Tibial nerve (tissue), 4 donors: ENCODE data around the gene KRT5. TPM values are rescaled to one million over a fixed set of nuclear protein-coding genes. Genes with fewer than 3 reads are reported as not detected.

Experiments used
- DNase-seq, 2 donors: peaks; one replicate each; pipeline ENCODE4 v3.0.0-alpha.2; 2019; ENCODE audit warnings: low spot score in 2 of 2
- H3K27ac ChIP-seq, 4 donors: fragments of 200-600 bp; sonication (generic) in 3 of 4; one replicate each; pipeline ENCODE4 v1.5.1; 2017 to 2019; ENCODE audit warnings: mild to moderate bottlenecking in 1 of 4
- H3K27me3 ChIP-seq, 2 donors: fragments of 200-600 bp; sonication (generic) in 1 of 2; one replicate each; pipeline versions ENCODE4 v1.5.1 to v1.6.0; 2017 to 2019
- H3K36me3 ChIP-seq, 3 donors: fragments of 200-600 bp; sonication (generic); one replicate each; pipeline ENCODE4 v1.5.1; 2018 to 2019
- H3K4me1 ChIP-seq, 4 donors: fragments of 200-600 bp; sonication (generic) in 3 of 4; one replicate each; pipeline ENCODE4 v1.5.1; 2017 to 2019
- H3K4me3 ChIP-seq, 4 donors: fragments of 200-600 bp; sonication (generic) in 3 of 4; one replicate each; pipeline ENCODE4 v1.5.1; 2017 to 2019; ENCODE audit warnings: mild to moderate bottlenecking in 1 of 4, moderate library complexity in 1 of 4
- H3K9me3 ChIP-seq, 4 donors: fragments of 200-600 bp; sonication (generic) in 3 of 4; one replicate each; pipeline ENCODE4 v1.5.1; 2017 to 2019
- CTCF ChIP-seq, 5 experiments: fragments of 200-600 bp in 3 of 5; fragments of 450-650 bp in 2 of 5; sonication (generic) in 3 of 5; IDR thresholded peaks; one replicate each; pipeline ENCODE4 v1.5.1; 2016 to 2019; ENCODE audit warnings: antibody characterized with exemption in 5 of 5, mild to moderate bottlenecking in 3 of 5, moderate library complexity in 2 of 5
- EP300 ChIP-seq, 2 donors: sonication (generic); formaldehyde crosslinking; IDR thresholded peaks; one replicate each; pipeline ENCODE4 v1.6.1; 2017; ENCODE audit warnings: antibody characterized with exemption in 2 of 2, mild to moderate bottlenecking in 1 of 2
- POLR2A ChIP-seq, 2 donors: fragments of 450-650 bp; IDR thresholded peaks; one replicate each; pipeline ENCODE4 v1.6.1; 2017; ENCODE audit warnings: antibody characterized with exemption in 2 of 2, mild to moderate bottlenecking in 2 of 2, moderate library complexity in 2 of 2
- WGBS, 2 donors: methylation state at CpG; one replicate each; pipeline ENCODE4 v1.1.5; 2018; 5-methylcytosine and 5-hydroxymethylcytosine counted together
- total RNA-seq, 4 donors: library from RNA; depleted of rRNA; stranded (reverse); fragments of >200 nt; gene quantifications; one replicate each; pipeline ENCODE4 v1.1.0, GENCODE V29; 2016

KRT5 gene
- total RNA-seq, 4 donors from 2014 or later, result 0.22 to 2.7 TPM; not detected in 2

- Histone ChIP-seq H3K4me1 (no peaks in the 10 kb centered on the region), H3K27ac (no peak overlapping the region), H3K27me3 (no peaks in the 10 kb centered on the region), H3K36me3 (no peaks in the 10 kb centered on the region), H3K4me3 (no peak overlapping the region), H3K9me3 (no peaks in the 10 kb centered on the region)
- WGBS, 2 donors, result 43 to 64% methylated on average over 4 of the region's 4 CpGs
- TF ChIP-seq POLR2A (IDR thresholded peaks at IDR 0.05) (no peak), CTCF (IDR thresholded peaks at IDR 0.05) (no peak), EP300 (IDR thresholded peaks at IDR 0.05) (no peak)
- DNase-seq, result no peak
Measured at GRCh38 chr12:52532636-52533035, 12.4 kb upstream of the KRT5 start.

GRCh38 chr12:52531566-52532300 is 11.5 kb upstream of the KRT5 start:
- WGBS, 2 donors, result 68 to 70% methylated on average over 18 of the region's 18 CpGs
- TF ChIP-seq CTCF (IDR thresholded peaks at IDR 0.05) (no peak), POLR2A (IDR thresholded peaks at IDR 0.05) (no peak), EP300 (IDR thresholded peaks at IDR 0.05) (no peak)

GRCh38 chr12:52530905-52531304 is 10.7 kb upstream of the KRT5 start:
- H3K4me3 ChIP-seq, result no peak overlapping the region
- no peaks in the 10 kb centered on the region for H3K9me3 ChIP-seq
- H3K36me3 ChIP-seq, result no peaks in the 10 kb centered on the region
- TF ChIP-seq EP300 (IDR thresholded peaks at IDR 0.05) (no peak), CTCF (IDR thresholded peaks at IDR 0.05) (no peak), POLR2A (IDR thresholded peaks at IDR 0.05) (no peak)
- H3K27me3 ChIP-seq, result no peaks in the 10 kb centered on the region
- no peak overlapping the region for H3K27ac ChIP-seq
- WGBS, 2 donors, result 76 to 86% methylated on average over 2 of the region's 2 CpGs
- H3K4me1 ChIP-seq, result no peaks in the 10 kb centered on the region
- DNase-seq, result no peak

More at GRCh38 chr12:52531566-52532300, 11.5 kb upstream of the KRT5 start:
- H3K27ac ChIP-seq, result no peak overlapping the region
- no peaks in the 10 kb centered on the region for H3K27me3 ChIP-seq
- no peaks in the 10 kb centered on the region for H3K36me3 ChIP-seq
- no peaks in the 10 kb centered on the region for H3K4me1 ChIP-seq
- no peak overlapping the region for H3K4me3 ChIP-seq
- no peaks in the 10 kb centered on the region for H3K9me3 ChIP-seq
- no peak for DNase-seq

- H3K27ac ChIP-seq, result no peak overlapping the region
- no peak for TF ChIP-seq POLR2A (IDR thresholded peaks at IDR 0.05)
- no peak for TF ChIP-seq EP300 (IDR thresholded peaks at IDR 0.05)
- TF ChIP-seq CTCF (IDR thresholded peaks at IDR 0.05), result no peak
- H3K9me3 ChIP-seq, result no peaks in the 10 kb centered on the region
- DNase-seq, result no peak
- 79 to 86% methylated on average over 2 of the region's 2 CpGs for WGBS, 2 donors
- no peaks in the 10 kb centered on the region for H3K27me3 ChIP-seq
- H3K36me3 ChIP-seq, result no peaks in the 10 kb centered on the region
- no peaks in the 10 kb centered on the region for H3K4me1 ChIP-seq
- no peak overlapping the region for H3K4me3 ChIP-seq
Measured at GRCh38 chr12:52530366-52530765, 10.2 kb upstream of the KRT5 start.

- no peaks in the 10 kb centered on the region for H3K36me3 ChIP-seq
- H3K9me3 ChIP-seq, result no peaks in the 10 kb centered on the region
- no peak overlapping the region for H3K27ac ChIP-seq
- H3K4me3 ChIP-seq, result no peak overlapping the region
- no peak for DNase-seq
- H3K4me1 ChIP-seq, result no peaks in the 10 kb centered on the region
- TF ChIP-seq CTCF (IDR thresholded peaks at IDR 0.05) (no peak), EP300 (IDR thresholded peaks at IDR 0.05) (no peak), POLR2A (IDR thresholded peaks at IDR 0.05) (no peak)
- no peaks in the 10 kb centered on the region for H3K27me3 ChIP-seq
- 93 to 95% methylated on average over 9 of the region's 9 CpGs for WGBS, 2 donors
Measured at GRCh38 chr12:52529846-52530245, 9.7 kb upstream of the KRT5 start.
